Panc1 (cell line): ENCODE data around the gene PRKCA. TPM values are rescaled to one million over a fixed set of nuclear protein-coding genes. Genes with fewer than 3 reads are reported as not detected.
A peak's percentile ranks its signal among the peaks of the same experiment; 100 is the strongest.

ENCODE experiments used
- ATAC-seq: fragments of 200-7000 bp; cut with Tn5 transposase; 2 replicates; pipeline ENCODE4 v1.9.1; 2020; ENCODE audit warnings: mild to moderate bottlenecking, moderate library complexity
- BruUV-seq: library from RNA; stranded (reverse); fragments of 400-500 nt; replicated peaks from 2 replicates; lab custom pipeline; 2021; lab: Mats Ljungman, UMichigan
- CTCF ChIA-PET: fragments of 300-600 bp; sonication (Branson Sonifier 250); formaldehyde crosslinking; loops from one replicate; lab custom pipeline; 2022; ENCODE audit warnings: antibody characterized with exemption; lab: Charles Lee
- POLR2A ChIA-PET: fragments of 300-600 bp; sonication (Branson Sonifier 250); formaldehyde crosslinking; loops from one replicate; lab custom pipeline; 2022; ENCODE audit warnings: antibody characterized with exemption; lab: Charles Lee
- DNase-seq: peaks from one replicate; pipeline ENCODE4 v3.0.0-alpha.2; 2010; ENCODE audit warnings: low read depth, low spot score
- H3K27ac ChIP-seq: 2 replicates; pipeline ENCODE4 v1.5.1; 2011; ENCODE audit warnings: mild to moderate bottlenecking, low read length, inconsistent platforms
- H3K27me3 ChIP-seq: fragments of 200-500 bp; sonication (Bioruptor generic); 2 replicates; pipeline ENCODE4 v1.6.0; 2014; ENCODE audit warnings: low read length, inconsistent platforms; ENCODE audit not compliant: control insufficient read depth, insufficient read depth
- H3K36me3 ChIP-seq: fragments of 200-500 bp; sonication (Bioruptor generic); 2 replicates; pipeline ENCODE4 v1.5.1; 2014; ENCODE audit warnings: inconsistent platforms, mild to moderate bottlenecking, low read length, moderate library complexity; ENCODE audit not compliant: control insufficient read depth, insufficient read depth
- H3K4me1 ChIP-seq: 2 replicates; pipeline ENCODE4 v1.5.1; 2011; ENCODE audit warnings: inconsistent platforms, mild to moderate bottlenecking, low read length, moderate library complexity; ENCODE audit not compliant: control insufficient read depth, insufficient read depth
- H3K4me3 ChIP-seq, 2 experiments: 2 replicates each; pipeline ENCODE4 v1.5.1; 2011 to 2012; ENCODE audit warnings: low read depth in 2 of 2, low read length in 2 of 2, mild to moderate bottlenecking in 2 of 2, inconsistent platforms in 1 of 2, moderate library complexity in 1 of 2
- H3K9me3 ChIP-seq: fragments of 200-500 bp; sonication (Bioruptor generic); 2 replicates; pipeline ENCODE4 v1.5.1; 2014; ENCODE audit warnings: low read depth, mild to moderate bottlenecking, inconsistent platforms, low read length, moderate library complexity; ENCODE audit not compliant: control insufficient read depth, insufficient read depth
- CTCF ChIP-seq: fragments of 450-650 bp; IDR thresholded peaks from 2 replicates; pipeline ENCODE4 v1.5.1; 2017; ENCODE audit warnings: mild to moderate bottlenecking
- POLR2AphosphoS5 ChIP-seq: IDR thresholded peaks from 2 replicates; pipeline ENCODE4 v1.6.1; 2012; ENCODE audit warnings: mild to moderate bottlenecking, low read depth, low read length, moderate library complexity
- SIN3A ChIP-seq: IDR thresholded peaks from 2 replicates; pipeline ENCODE4 v1.6.1; 2012; ENCODE audit warnings: low read depth, mild to moderate bottlenecking, low read length, moderate library complexity, borderline replicate concordance; ENCODE audit not compliant: insufficient read depth
- TCF7L2 ChIP-seq: IDR thresholded peaks from 2 replicates; pipeline ENCODE4 v1.6.1; 2011; ENCODE audit warnings: mild to moderate bottlenecking, low read depth, low read length, inconsistent platforms
- in situ Hi-C: cut with HindIII; loops from 2 replicates; pipeline ENCODE4 v1.10.0; 2016; ENCODE audit warnings: low sequenced_read_pairs, low pct_unique_long_range_greater_than_20kb
- intact Hi-C: fragments of 100-400 bp; cut with micrococcal nuclease; formaldehyde crosslinking; loops from one replicate; pipeline ENCODE4 v1.10.0; 2022; ENCODE audit not compliant: unreplicated experiment
- total RNA-seq: library from RNA; stranded (reverse); gene quantifications from one replicate; pipeline ENCODE4 v1.2.1, GENCODE V29; 2021; ENCODE audit not compliant: unreplicated experiment
- TF ChIP-seq, protein P1 (sequence below), 2 experiments: IDR thresholded peaks; 2 replicates each; pipeline ENCODE4 v1.6.1; 2011 to 2012; ENCODE audit warnings: low read depth in 2 of 2, control low read depth in 1 of 2, low read length in 1 of 2, mild to moderate bottlenecking in 1 of 2, moderate library complexity in 1 of 2; ENCODE audit not compliant: insufficient read depth in 1 of 2

Gene PRKCA
- total RNA-seq, 1 experiment from 2014 or later, result 53.0 TPM

GRCh38 chr17:66423056-66423955 is 120.9 kb downstream of the PRKCA start:
- H3K4me3 ChIP-seq, result no peak overlapping the region
- in situ Hi-C loops, result no loop called here
- H3K9me3 ChIP-seq, result no peaks in the 10 kb centered on the region
- no peaks in the 10 kb centered on the region for H3K27me3 ChIP-seq
- no peak overlapping the region for H3K27ac ChIP-seq
- POLR2A ChIA-PET, result no interaction called here
- intact Hi-C loops, result no loop called here
- ATAC-seq (no peak), DNase-seq (no peak)
- CTCF ChIA-PET, result no interaction called here
- no TSS peak for BruUV-seq
- TF ChIP-seq POLR2AphosphoS5, result no peak
- no peak for TF ChIP-seq CTCF
- TF ChIP-seq TCF7L2, result no peak
- TF ChIP-seq, protein P1, sequence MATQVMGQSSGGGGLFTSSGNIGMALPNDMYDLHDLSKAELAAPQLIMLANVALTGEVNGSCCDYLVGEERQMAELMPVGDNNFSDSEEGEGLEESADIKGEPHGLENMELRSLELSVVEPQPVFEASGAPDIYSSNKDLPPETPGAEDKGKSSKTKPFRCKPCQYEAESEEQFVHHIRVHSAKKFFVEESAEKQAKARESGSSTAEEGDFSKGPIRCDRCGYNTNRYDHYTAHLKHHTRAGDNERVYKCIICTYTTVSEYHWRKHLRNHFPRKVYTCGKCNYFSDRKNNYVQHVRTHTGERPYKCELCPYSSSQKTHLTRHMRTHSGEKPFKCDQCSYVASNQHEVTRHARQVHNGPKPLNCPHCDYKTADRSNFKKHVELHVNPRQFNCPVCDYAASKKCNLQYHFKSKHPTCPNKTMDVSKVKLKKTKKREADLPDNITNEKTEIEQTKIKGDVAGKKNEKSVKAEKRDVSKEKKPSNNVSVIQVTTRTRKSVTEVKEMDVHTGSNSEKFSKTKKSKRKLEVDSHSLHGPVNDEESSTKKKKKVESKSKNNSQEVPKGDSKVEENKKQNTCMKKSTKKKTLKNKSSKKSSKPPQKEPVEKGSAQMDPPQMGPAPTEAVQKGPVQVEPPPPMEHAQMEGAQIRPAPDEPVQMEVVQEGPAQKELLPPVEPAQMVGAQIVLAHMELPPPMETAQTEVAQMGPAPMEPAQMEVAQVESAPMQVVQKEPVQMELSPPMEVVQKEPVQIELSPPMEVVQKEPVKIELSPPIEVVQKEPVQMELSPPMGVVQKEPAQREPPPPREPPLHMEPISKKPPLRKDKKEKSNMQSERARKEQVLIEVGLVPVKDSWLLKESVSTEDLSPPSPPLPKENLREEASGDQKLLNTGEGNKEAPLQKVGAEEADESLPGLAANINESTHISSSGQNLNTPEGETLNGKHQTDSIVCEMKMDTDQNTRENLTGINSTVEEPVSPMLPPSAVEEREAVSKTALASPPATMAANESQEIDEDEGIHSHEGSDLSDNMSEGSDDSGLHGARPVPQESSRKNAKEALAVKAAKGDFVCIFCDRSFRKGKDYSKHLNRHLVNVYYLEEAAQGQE (IDR thresholded peaks at IDR 0.05; ENCODE audit: insufficient read depth in 1 of 2, low read depth in 2 of 2, low read length in 1 of 2), result no peak
- no peak for TF ChIP-seq SIN3A
- peaks cover 5% of the 10 kb centered on the region for H3K4me1 ChIP-seq
- no peaks in the 10 kb centered on the region for H3K36me3 ChIP-seq

DNA sequence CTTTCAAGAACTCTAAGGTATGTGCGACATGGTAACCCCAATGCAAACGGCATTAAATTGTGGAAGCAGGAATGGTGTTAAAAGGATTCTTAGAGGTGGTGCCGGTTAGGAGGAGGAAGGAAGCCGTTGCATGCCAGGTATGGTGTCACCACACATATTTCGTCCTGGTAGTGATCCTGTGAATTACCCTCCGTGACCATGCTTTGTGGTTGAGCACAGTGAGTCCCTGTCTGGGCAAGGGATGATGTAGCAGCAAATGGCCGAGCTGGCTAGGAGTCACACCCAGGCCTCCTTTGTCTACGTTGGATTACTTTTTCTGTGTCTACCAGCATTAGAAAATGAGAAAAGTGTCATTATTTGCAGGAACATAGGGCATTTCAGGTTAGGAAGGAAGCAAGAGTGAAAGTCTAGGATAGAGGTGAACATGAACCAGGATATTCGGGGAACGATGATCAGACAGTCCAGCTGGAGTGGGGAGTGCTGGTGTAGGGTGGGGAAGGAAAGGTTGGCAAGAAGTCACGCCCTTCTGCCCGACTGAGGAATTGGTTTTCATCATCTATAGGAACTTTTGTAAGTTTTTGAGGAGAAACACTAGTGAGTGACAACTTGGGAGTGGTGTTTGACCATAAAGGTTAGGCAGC is 123.5 kb downstream of the PRKCA start:
- TF ChIP-seq SIN3A (no peak), POLR2AphosphoS5 (no peak), CTCF (no peak), TCF7L2 (no peak)
- TF ChIP-seq, protein P1 (IDR thresholded peaks at IDR 0.05; ENCODE audit: insufficient read depth in 1 of 2, low read depth in 2 of 2, low read length in 1 of 2), result no peak
- no peaks in the 10 kb centered on the region for H3K9me3 ChIP-seq
- H3K27me3 ChIP-seq, result no peaks in the 10 kb centered on the region
- no peak overlapping the region; the same call in 1 of the 2 replicates for H3K27ac ChIP-seq
- TSS peak; percentile 37 for BruUV-seq
- no peak for DNase-seq
- intact Hi-C loops, result no loop called here
- ATAC-seq, result no peak
- H3K4me3 ChIP-seq, result no peak overlapping the region
- no peaks in the 10 kb centered on the region for H3K36me3 ChIP-seq
- in situ Hi-C loops, result no loop called here
- H3K4me1 ChIP-seq, result peaks cover 11% of the 10 kb centered on the region
- ChIA-PET CTCF (no interaction called here), POLR2A (no interaction called here)
